ENCODE measurements around the gene CNFN.

CNFN gene, protein sequence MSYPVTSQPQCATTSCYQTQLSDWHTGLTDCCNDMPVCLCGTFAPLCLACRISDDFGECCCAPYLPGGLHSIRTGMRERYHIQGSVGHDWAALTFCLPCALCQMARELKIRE

GRCh38 chr19:42389899-42390298 is at the start of gene CNFN:
CNFN (minus strand) TSS chr19:42390297; CDS start chr19:42389037, 1,260 bp downstream.
- no peak for DNase-seq

DNA sequence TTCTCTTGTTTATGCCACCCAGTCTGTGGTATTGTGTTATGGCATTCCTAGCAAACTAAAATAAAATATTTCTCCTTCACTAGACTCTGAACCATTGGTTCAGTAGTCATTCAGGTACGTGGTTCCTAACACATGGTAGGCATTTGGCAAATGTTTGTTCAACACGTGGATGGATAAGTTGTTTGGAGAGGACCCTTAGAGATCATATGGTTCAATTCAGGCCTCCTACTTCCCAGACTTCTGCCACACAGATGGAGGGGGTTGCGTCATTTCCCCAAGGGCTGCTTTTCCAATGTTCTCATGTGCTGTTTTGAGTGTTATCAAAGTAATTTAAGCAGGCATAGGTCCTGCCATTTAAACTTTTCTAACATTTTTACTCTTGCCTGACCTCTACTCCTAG is 45.9 kb upstream of the CNFN start:
- DNase-seq, result no peak

DNA sequence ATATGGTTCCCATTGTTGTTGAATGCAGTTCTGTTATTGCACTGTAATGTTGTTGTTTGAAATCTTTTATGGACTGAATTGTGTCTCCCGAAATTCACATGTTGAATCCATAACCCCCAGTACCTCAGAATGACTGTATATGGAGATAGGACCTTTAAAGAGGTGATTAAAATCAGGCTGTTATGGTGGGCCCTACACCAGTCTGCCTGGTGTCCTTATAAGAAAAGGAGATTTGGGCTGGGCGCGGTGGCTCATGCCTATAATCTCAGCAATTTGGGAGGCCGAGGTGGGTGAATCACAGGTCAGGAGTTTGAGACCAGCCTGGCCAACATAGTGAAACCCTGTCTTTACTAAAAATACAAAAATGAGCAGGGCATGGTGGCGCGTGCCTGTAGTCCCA is 45.2 kb upstream of the CNFN start:
- DNase-seq, result no peak

GRCh38 chr19:42433503-42434260 is 43.6 kb upstream of the CNFN start:
- peak; percentile 92 for DNase-seq

- DNase-seq, result no peak
Observed at GRCh38 chr19:42431486-42431885, 41.4 kb upstream of the CNFN start.

- no peak for DNase-seq
Observed at GRCh38 chr19:42428676-42429075, 38.6 kb upstream of the CNFN start.

DNA sequence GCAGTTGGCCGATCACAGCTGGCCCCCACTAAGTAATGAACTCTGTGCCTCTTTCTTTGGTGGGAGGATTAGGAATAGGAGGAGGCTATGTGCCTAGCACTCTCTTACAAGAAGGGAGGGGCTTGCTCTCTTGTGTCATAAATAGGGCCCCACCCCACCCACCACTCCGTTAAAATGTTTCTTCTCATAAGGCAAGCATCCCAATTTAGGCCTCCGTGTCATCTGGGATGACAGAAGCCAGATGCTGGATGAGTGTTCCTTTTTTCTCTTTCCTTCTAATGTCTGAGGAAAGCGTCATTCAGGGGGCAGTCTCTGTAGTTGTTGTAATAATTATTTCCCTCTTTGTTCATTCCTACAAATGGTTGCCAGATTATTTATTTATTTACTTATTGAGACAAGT is 37.2 kb upstream of the CNFN start, which contains the start of gene LIPE:
LIPE (minus strand) TSS at position 76 of the 400 bp plus-strand sequence. CDS start 239 bp downstream, outside the sequence.
- no peak for DNase-seq

DNA sequence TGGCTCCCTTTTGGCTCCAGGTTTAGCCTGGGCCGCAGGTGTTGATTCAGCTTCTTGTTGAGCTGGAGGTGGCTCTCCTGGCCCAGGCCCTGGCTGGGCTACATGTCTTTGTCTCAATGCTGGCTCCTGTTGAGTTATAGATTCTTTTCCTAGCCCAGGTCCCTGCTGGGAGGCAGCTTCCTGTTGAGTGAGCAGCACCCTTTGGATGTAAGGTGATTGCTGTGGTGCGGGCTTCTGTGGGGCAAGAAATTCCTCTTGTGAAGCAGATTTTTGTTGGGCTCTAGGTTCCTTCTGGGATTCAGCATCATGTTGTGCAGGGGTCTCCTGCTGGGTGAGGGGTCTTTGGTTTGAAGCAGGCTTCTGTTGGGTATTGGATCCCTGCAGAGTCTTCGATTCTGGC is 36.5 kb upstream of the CNFN start:
- no peak for DNase-seq

GRCh38 chr19:42424712-42425131 is 34.6 kb upstream of the CNFN start:
- DNase-seq, result no peak

- DNase-seq, result no peak
Observed at GRCh38 chr19:42424345-42424707, 34.2 kb upstream of the CNFN start.

DNA sequence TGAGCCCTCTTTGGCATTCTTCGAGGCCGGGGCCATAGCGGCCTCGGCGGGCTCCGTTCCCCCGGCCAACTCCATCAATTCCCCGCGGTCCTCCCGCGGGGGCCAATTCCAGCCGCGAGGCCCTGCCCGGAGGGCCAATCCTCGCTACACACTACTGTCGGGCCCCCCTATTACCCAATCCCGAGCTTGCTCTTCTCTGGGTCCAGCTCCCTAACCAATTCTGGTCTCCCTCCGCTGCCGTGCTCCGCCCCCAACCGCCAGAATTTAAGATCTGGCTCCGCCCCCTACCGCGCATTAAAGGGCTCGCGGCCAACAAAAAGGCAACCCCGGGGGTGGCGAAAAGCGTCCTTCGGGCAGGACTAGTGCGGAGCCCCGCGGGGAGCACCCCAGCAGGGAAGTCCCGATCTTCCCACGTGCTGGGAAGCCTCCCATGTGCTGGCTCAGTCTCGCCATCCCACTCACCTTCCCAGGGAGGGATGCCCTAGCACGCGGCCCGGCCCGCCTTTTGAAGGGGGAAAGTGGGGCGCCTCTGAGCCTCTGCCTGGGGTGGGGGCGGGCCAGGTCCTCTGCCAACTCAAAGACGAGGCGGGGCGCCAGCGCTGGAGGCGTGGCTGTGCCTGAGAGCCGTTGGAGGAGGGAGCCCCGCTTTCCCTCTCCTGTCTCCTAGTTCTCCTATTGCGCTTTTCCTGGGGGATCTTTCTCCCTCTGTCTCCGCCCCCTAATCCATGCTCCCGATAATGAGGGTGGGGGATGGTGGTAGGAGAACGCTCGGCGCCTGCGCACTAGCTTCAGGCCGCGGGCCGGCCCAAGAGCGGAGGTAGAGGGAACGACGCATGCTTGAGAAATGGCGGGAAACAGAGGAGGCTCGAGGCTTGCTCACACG is 33.6 kb upstream of the CNFN start:
- DNase-seq, result peak; percentile 93

GRCh38 chr19:42422901-42423461 is 32.9 kb upstream of the CNFN start:
- DNase-seq, result peak; percentile 74

DNA sequence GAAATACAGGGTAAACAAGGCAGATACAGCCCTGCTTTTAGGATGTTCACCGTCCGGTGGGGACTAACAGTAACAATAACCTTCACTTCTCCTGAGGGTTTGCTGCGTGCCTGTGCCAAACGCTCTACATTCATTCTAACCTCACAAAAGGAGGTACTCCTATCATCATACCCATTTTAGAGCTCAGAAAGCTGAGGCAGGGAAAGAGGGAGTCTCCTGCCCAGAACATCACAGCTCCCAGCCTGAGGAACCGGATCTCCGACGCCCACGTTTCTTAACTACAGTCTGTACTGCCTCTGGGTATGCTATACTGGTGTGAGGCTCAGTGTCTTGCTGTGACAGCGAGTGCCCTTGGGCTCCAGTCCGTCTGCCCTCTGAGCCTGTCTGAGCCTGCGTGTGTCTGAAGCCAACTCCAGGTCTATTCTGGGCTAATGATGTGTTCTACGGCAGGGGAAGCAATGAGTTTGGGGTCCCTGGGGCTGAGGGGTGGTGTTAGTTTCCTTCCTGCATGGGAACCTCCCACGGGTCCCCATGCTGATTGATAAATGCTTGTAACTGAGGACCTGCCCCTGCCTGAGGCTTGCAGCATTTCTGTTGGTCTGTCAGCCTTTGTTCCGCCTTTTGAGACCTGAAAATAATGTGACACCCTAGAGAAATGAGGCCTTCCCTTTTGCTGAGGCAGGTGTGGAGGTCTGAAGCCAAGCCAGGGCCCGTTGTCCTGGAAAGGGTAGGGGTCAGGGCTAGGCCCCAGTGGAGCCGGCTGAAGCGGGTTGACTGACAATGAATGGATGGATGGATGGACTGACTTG is 32.2 kb upstream of the CNFN start:
- no peak for DNase-seq

- no peak for DNase-seq
Observed at GRCh38 chr19:42421591-42422031, 31.5 kb upstream of the CNFN start.

DNA sequence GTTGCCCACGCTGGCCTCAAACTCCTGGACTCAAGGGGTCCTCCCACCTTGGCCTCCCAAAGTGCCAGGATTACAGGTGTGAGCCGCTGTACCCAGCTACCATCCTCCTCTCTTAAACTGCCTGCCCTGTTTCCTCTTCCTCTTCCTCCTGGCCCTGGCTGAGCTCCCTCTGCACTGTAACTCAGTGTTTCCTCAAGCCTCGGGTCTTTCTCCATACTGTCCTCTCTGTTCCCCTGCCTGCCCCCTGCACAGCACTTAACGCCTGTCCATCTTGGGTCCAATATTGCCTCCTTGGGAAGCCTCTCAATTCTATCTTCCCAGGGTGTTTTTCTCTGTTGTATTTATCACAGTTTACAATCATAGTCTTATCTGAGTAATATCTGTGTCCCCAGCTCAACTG is 31.0 kb upstream of the CNFN start:
- DNase-seq, result no peak

DNA sequence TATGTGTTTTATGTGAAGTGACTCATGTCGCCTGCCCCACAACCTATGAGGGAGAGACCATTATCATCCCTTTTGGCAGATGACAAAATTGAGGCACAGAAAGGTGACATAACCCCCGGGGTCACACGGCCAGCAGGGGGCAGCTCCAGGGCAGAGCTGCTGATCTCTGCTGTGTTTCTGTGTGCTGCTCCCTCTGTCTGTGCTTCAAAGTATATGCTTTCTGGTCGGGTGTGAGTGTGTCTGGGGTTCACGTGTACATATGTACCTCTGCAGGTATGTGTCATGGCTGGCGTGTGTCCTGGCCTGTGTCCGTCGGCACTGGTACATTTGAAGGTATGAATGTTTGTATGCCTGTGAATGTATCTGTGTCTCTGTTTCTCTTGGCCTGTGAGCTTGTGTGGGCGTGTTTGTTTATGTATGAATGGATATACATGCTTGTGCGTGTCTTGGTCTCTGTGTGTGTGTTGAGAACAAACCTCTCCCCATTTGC is 30.0 kb upstream of the CNFN start:
- DNase-seq, result peak; percentile 82

DNA sequence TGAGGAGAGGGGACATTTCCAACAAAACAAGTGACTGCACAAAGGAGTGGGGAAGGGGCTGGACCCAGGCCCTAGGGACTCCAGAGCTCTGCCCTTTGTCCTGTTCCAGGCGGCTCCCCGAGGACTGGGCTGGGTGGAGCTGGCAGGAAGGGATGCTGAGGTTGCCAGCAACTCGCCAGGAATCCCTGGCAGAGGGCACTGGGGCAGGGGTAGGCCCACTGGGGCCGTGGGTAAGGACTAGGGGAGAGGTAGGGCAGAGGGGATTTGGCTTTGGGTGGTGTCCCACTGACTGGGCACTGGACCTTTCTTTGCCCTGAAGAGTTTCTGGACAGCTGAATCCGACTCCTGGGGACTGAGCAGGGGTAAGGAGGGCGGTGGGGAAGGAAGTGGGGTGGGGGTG is 29.2 kb upstream of the CNFN start:
- DNase-seq, result no peak

- no peak for DNase-seq
Observed at GRCh38 chr19:42412661-42413076, 22.6 kb upstream of the CNFN start.

- no peak for DNase-seq
Observed at GRCh38 chr19:42412227-42412626, 22.1 kb upstream of the CNFN start.

DNA sequence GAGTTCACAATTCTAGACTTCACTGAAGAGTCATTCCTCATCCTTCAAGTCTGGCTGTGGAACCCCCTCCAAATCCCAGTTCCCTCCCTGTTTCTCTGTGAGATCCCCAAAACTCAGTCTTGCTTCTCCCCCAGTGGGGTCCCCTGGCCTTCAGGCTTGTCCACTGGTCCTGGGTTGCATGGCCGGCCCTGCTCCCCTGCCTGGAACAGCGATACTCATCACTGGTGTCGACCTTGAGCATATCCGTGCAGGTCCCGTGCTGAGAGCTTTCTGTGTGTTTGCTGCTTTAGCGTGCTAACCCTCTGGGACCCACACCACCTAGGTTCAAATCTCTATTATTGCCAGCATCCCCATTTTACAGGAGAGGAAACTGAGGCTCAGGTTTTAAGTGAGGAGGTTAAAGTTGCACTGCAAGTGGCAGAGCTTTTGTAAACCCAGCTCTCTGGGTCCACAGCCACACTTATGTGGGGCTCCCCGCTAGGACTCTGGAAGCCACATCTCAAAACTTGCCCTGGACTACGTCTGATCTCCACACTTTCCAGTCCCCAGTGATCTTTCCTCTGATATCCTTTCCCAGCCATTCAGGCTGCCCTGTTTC is 21.6 kb upstream of the CNFN start:
- DNase-seq, result no peak

GRCh38 chr19:42410371-42410770 is 20.3 kb upstream of the CNFN start:
- DNase-seq, result no peak

DNA sequence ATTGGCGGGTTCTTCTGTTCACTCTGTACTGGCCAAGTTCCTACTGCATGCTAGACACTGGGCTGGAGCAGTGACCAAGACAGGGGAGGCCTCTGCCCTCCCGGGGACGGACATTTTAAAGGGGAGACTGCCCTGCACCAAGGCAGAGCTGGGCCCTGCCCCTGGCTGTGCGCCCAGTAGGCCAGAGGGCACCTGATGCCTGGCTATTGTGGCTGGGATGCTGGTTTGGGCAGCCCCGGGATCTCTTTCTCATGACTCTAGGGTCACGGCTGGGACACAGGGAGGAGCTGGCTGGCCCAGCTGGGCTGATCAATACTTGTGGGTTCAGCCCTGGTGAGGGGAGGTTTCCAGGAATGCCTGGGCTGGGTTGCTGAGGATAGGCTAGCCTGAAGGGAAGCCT is 19.4 kb upstream of the CNFN start:
- no peak for DNase-seq
